GM12891 (cell line): ENCODE measurements around the gene CYP27A1. TPM values are rescaled to one million over a fixed set of nuclear protein-coding genes. Genes with fewer than 3 reads are reported as not detected.

ENCODE experiments used
- DNase-seq: peaks from one replicate; pipeline ENCODE4 v3.0.0; 2011; ENCODE audit warnings: low spot score; ENCODE audit not compliant: insufficient read length
- FAIRE-seq: peaks from 2 replicates; lab custom pipeline; 2011; peaks lifted over from hg19 to GRCh38; lab: Jason Lieb, UNC
- PAX5 ChIP-seq: IDR thresholded peaks from 2 replicates; pipeline ENCODE4 v1.6.1; 2011; ENCODE audit warnings: low read length, moderate library complexity, mild to moderate bottlenecking; ENCODE audit not compliant: insufficient read depth, severe bottlenecking
- POLR2A ChIP-seq: IDR thresholded peaks from 2 replicates; pipeline ENCODE4 v1.6.1; 2011; ENCODE audit warnings: low read depth, low read length, control low read depth
- POLR2AphosphoS5 ChIP-seq: IDR thresholded peaks from 2 replicates; pipeline ENCODE4 v1.6.1; 2011; ENCODE audit warnings: low read depth, low read length, control low read depth
- POU2F2 ChIP-seq: IDR thresholded peaks from 2 replicates; pipeline ENCODE4 v1.6.1; 2011; ENCODE audit warnings: low read depth, mild to moderate bottlenecking, control low read depth, low read length, moderate library complexity
- SPI1 ChIP-seq: IDR thresholded peaks from 2 replicates; pipeline ENCODE4 v1.6.1; 2011; ENCODE audit warnings: low read depth, low read length, control low read depth
- TAF1 ChIP-seq: IDR thresholded peaks from 2 replicates; pipeline ENCODE4 v1.6.1; 2011; ENCODE audit warnings: low read depth, low read length, control low read depth
- polyA plus RNA-seq: library from polyadenylated mRNA; unstranded; fragments of >200 nt; gene quantifications from one replicate; pipeline ENCODE4 v1.2.1, GENCODE V29; 2012; ENCODE audit warnings: low read depth, missing spikeins, inconsistent platforms; ENCODE audit not compliant: missing spikeins

CYP27A1 gene
- 0.22 TPM for polyA plus RNA-seq

DNA sequence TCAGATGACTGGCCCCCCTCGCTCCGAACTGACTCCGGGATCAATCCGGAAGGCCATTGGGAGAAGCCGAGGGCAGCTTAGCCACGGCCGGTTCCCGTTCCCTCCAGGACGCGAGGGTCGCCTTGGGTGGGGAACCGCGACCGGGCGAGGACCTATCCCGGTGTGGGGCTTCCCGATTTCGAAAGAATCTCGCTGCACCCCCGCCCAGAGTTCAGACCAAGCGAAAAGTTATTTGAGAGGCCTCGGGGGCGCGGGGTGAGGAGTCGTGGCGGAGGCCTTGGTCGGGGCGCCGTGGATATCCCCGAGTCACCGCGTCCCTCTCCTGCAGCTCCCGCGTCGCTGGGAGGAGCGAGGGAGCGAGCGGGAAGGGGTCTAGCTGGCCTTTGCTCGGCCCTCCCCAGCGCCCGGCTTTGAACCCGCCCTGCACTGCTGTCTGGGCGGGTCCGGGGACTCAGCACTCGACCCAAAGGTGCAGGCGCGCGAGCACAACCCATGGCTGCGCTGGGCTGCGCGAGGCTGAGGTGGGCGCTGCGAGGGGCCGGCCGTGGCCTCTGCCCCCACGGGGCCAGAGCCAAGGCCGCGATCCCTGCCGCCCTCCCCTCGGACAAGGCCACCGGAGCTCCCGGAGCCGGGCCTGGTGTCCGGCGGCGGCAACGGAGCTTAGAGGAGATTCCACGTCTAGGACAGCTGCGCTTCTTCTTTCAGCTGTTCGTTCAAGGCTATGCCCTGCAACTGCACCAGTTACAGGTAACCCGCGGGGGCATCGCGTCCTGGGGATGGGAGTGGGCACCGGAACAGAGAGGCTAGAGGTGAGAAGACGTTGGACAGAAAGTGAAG is at the start of gene CYP27A1:
TSS of gene CYP27A1 (plus strand) at position 457 of the 837 bp plus-strand sequence. CDS start at position 493, 36 bp downstream.
- FAIRE-seq (no peak), DNase-seq (peak; percentile 43)

DNA sequence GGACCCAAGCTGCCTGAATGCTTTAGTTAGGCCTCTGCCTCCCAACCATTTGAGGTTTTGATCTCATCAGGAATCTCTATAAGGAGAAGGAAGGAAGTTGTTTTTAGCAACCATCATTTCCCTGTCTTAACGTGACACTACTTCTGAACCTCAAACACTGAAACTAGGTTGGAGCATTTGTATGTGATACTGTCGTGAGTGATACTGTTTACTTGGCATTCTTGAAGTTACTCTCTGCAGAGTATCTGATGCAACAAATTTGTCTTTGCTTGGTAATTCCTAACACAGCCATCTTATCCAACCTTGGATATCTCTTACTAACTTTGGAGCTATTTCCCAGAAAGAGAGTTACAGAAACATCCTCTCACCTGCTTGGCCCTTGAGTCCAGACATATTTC is 49.2 kb upstream of the CYP27A1 start:
- TF ChIP-seq POU2F2, result no peak
- TF ChIP-seq TAF1, result no peak
- TF ChIP-seq SPI1, result no peak
- no peak for TF ChIP-seq POLR2AphosphoS5
- no peak for TF ChIP-seq PAX5
- no peak for TF ChIP-seq POLR2A
- DNase-seq (no peak), FAIRE-seq (no peak)

More for the DNA sequence above, at the start of gene CYP27A1:
- TF ChIP-seq POU2F2, result no peak
- no peak for TF ChIP-seq POLR2AphosphoS5
- no peak for TF ChIP-seq POLR2A
- TF ChIP-seq TAF1, result no peak
- no peak for TF ChIP-seq PAX5
- TF ChIP-seq SPI1, result no peak

DNA sequence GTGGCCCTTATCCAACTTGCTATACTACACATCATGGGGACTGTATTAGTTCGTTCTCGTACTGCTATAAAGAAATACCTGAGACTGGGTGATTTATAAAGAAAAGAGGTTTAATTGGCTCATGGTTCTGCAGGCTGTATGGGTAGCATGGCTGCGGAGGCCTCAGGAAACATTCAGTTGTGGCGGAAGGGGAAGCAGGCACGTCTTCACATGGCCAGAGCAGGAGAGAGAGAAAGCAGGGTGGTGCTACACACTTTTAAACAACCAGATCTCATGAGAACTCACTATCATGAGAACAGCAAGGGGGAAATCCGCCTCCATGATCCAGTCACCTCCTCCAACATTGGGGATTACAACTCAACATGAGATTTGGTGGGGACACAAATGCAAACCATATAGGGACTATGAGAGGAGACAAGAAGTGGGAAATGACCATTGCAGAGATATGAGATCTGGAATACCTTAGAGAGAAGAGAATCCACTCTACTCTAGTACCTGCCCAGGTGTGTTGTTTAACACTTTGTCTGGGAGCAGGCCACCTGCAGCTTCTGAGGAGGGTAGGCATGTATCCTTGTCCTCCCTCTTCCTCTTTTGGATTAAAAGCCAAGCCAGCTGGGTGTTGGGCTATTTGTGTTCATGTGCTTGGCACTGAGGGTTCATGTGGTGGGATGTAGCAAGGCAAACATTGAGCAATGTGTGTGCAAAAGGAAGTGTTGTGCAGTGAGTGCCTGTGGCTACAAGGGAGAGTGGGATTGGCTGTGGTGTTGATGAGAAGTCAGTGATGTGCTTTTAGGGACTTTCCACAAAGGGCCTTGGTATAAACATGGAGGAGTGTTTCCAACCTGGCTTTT is 48.6 kb upstream of the CYP27A1 start:
- peak; percentile 76 for FAIRE-seq

DNA sequence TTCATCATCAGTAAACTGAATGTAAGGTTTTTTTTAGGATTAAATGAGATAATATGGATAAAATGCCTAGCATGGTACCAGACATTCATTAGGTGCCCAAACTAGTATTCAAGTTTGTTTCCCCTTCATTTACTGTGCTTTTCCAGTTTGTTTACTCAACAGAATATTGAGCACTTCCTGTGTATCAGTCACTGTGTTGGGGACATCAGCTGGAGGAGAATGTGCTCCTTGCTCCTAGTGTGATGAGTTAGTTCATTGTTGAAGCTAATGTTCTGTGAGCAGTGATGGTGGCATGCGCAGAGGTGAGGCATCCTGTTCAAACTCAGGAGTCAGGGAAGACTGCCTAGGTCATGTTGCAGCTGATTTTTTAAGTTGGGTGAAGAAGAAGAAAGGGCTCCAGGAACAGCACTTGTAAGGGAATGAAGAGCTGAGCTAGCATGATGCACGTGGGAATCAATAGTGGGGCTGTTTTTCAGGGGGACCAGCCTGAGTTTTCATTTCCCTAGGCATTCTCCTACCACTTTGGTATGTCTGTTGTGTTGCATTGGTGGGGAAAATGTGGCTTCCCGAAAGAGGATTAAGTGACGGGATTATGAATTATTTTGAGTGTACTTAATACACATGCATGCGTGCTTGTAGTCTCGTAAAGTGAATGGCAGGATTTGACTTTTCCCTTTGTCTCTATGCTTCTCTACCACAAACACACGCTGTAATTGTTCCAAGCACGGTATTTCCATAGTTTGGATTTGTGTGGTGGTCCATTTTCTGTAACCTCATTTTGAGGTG is 47.6 kb upstream of the CYP27A1 start:
- FAIRE-seq (peak; percentile 16), DNase-seq (no peak)
- TF ChIP-seq SPI1, result no peak
- TF ChIP-seq TAF1, result no peak
- no peak for TF ChIP-seq POLR2AphosphoS5
- no peak for TF ChIP-seq POLR2A
- TF ChIP-seq PAX5, result no peak
- TF ChIP-seq POU2F2, result no peak

More for the DNA sequence above, 48.6 kb upstream of the CYP27A1 start:
- peak; percentile 45; the same call in 1 of the 2 replicates for TF ChIP-seq SPI1
- TF ChIP-seq PAX5, result no peak
- TF ChIP-seq POLR2A, result 0 out of 2 replicates have a peak, but pooled peaks have one; percentile 21
- TF ChIP-seq POLR2AphosphoS5, result peak; percentile 41; the same call in 1 of the 2 replicates
- DNase-seq, result peak; percentile 30

DNA sequence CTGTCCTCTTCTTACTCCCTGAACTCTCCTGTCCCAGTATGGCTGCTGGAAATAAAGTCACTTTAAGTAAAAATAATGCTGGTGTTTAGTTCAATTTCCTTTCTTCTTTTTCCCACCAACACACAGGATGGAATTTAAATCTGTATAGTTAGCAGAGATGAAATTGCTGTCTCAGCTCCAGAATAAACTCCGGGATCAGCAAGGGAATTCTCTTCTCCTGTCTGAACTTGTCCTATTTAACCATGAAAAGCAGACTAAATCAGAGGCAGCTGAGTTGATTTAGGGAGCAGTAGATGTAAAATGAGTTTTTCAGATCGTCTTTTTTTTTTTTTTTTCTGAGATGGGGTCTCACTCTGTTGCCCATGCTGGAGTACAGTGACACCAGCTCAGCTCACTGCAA is 45.4 kb upstream of the CYP27A1 start:
- TF ChIP-seq SPI1 (no peak), POLR2AphosphoS5 (no peak), PAX5 (no peak), TAF1 (no peak), POU2F2 (no peak), POLR2A (no peak)
- FAIRE-seq (no peak), DNase-seq (no peak)

DNA sequence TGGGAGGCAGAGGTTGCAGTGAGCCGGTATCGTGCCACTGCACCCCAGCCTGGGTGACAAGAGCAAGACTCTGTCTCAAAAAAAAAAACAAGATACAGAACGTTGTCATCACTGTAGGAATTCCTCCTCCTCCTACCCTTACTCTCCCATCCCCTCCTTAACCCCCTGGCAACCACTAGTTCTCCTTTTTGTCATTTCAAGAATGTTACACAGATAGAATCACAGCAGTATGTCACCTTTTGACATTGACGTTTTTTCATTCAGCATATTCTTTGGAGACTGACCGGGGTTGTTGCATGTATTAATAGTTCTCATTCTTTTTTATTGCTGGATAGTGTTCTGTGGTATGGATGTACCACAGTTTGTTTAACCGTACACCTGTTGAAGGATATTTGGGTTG is 38.9 kb upstream of the CYP27A1 start:
- TF ChIP-seq SPI1 (peak; percentile 41; the same call in 1 of the 2 replicates), POU2F2 (no peak), POLR2A (no peak), POLR2AphosphoS5 (no peak), TAF1 (no peak)
- FAIRE-seq, result peak; percentile 68

DNA sequence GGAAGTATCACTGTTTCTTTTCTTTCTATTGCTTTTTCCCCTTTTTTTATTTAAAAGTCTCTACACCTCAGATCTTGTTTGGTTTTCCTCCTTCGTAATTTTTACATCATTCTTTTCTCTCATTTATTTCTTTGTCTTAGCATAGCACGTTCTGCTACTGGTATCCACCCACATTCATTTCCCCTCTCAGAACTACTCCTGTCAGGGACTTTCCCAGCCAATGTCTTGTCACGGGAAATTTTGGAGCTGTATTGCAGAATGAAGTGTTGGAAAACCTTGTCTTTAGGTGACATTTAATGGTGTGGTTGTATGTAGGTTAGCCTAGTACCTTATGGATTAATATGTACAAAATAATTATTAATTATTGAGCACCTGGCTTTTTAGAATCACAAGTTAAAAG is 37.3 kb upstream of the CYP27A1 start:
- no peak for DNase-seq
- FAIRE-seq, result no peak
- TF ChIP-seq SPI1 (peak; percentile 25; the same call in 1 of the 2 replicates), TAF1 (no peak)

More for the DNA sequence above, 38.9 kb upstream of the CYP27A1 start:
- no peak for DNase-seq

DNA sequence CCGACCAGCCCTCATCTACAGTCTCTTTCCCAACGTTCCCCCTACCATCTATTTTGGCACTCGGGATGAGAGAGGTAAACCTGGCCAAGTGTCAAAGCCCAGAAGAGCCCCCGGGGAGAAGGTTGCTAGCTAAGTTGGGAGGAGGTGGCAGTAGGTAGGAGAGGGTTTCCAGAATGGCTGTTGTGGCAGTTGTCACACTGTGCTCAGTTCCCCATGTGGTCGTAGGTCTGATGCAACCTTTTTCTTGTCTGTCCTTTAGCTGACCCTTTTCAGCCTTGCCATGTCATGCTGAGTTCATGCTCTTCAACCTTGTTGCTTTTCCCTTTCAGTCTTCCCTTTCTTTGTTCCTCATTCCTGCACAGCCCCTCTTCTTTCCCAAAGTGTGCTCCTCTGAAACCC is 36.8 kb upstream of the CYP27A1 start:
- DNase-seq (no peak), FAIRE-seq (no peak)
- TF ChIP-seq POLR2A (no peak), SPI1 (peak; percentile 72)
